Measurements from ENCODE around the gene CCZ1. TPM values are rescaled to one million over a fixed set of nuclear protein-coding genes. Genes with fewer than 3 reads are reported as not detected.
A peak's percentile ranks its signal among the peaks of the same experiment; 100 is the strongest.
"Not testable (repeated sequence)": the region's sequence is repeated elsewhere in the genome, so short reads cannot be mapped to it uniquely, and the experiment has no call there.

The CCZ1 gene
- total RNA-seq, 3 donors from 2014 or later, result 49.3 to 72.8 (median 51.3) TPM

DNA sequence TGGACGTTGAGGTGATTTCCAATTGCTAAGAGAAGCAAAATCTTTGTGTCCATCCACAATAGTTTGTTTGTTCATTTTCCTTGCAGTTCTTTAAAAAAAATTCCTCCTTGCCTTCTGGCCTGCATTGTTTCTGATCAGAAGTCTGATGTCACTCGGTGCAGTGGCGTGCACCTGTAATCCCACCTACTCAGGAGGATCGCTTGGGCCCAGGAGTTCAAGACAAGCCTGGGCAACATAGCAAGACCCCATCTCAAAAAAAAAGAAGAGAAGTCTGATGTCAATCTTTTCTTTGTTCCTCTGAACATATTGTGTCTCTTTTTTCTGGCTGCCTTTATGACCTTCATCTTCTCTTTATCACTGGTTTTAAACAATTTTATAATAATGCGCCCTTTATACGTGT, 31.5 kb upstream of the CCZ1 start:
- no peaks in the 10 kb centered on the region for H3K4me1 ChIP-seq (ENCODE audit: low read depth)
- DNase-seq (no peak), ATAC-seq (no peak)
- intact Hi-C loops (cut with DNase I, micrococcal nuclease), result no loop called here
- TF ChIP-seq, protein P1, sequence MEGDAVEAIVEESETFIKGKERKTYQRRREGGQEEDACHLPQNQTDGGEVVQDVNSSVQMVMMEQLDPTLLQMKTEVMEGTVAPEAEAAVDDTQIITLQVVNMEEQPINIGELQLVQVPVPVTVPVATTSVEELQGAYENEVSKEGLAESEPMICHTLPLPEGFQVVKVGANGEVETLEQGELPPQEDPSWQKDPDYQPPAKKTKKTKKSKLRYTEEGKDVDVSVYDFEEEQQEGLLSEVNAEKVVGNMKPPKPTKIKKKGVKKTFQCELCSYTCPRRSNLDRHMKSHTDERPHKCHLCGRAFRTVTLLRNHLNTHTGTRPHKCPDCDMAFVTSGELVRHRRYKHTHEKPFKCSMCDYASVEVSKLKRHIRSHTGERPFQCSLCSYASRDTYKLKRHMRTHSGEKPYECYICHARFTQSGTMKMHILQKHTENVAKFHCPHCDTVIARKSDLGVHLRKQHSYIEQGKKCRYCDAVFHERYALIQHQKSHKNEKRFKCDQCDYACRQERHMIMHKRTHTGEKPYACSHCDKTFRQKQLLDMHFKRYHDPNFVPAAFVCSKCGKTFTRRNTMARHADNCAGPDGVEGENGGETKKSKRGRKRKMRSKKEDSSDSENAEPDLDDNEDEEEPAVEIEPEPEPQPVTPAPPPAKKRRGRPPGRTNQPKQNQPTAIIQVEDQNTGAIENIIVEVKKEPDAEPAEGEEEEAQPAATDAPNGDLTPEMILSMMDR (IDR thresholded peaks at IDR 0.05), result no peak
- H3K36me3 ChIP-seq (ENCODE audit: low read depth), result no peaks in the 10 kb centered on the region
- H3K4me3 ChIP-seq, result no peak overlapping the region
- H3K9me3 ChIP-seq, result no peaks in the 10 kb centered on the region

DNA sequence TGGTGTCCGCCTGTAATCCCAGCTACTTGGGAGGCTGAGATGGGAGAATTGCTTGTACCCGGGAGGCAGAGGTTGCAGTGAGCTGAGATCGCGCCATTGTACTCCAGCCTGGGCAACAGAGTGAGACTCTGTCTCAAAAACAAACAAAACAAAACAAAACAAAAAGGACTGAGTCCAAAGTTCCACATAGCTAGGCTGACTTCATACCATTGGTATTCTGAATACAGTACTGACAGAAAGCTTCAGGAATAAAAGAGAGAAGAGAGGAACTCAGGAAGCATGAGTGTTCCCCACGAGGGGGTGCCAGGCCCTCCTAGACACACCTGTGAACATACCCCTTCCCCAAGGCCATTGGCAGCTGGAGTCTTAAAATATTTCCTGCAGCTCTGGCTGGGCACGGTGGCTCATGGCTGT, 29.6 kb upstream of the CCZ1 start:
- H3K9me3 ChIP-seq; H3K4me3 ChIP-seq; H3K36me3 ChIP-seq (ENCODE audit: low read depth); intact Hi-C loops (cut with DNase I, micrococcal nuclease); DNase-seq; H3K4me1 ChIP-seq (ENCODE audit: low read depth): not testable (repeated sequence)
- peak; percentile 11 for ATAC-seq

DNA sequence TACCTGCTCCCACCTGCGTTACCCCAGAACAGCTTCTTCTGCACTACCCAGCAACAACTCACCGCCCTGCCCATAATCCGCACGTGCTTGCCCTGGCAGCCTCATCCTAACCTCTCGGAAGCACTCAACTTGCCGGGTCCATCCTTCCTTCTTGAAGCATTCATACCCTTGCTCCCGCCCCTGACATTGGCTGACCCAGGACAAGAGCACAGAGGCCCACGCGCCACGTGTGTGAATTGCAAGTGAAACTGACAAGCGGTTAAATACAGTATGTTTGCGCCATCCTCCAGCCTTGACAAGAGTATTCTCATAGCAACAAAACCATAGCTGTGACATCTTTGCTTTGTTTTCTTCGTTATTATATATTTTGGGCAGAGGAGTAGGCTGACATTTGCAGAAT, 28.8 kb upstream of the CCZ1 start:
- intact Hi-C loops (cut with DNase I, micrococcal nuclease), result no loop called here
- Histone ChIP-seq H3K4me1 (ENCODE audit: low read depth) (no peaks in the 10 kb centered on the region), H3K4me3 (no peak overlapping the region), H3K9me3 (no peaks in the 10 kb centered on the region), H3K36me3 (ENCODE audit: low read depth) (no peaks in the 10 kb centered on the region)
- TF ChIP-seq, protein P1 (IDR thresholded peaks at IDR 0.05), result no peak
- no peak for ATAC-seq
- DNase-seq, result no peak

DNA sequence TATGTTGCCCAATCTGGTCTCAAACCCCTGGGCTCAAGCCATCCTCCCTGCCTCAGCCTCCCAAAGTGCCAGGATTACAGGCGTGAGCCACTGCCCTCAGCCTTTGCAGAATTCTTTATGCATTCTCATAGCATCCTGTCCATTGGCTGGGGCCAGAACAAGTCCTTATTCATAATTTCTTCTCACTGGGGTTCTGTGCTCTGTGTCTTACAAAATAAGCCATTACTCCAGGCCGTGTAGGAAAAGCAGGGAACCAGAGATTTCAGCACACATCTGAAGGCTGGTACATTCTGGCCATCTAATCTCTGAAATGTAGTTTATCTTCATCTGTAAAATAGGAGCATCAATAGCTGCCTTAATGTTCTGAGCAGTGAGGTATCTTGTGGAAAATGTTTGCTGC, 28.2 kb upstream of the CCZ1 start:
- no peaks in the 10 kb centered on the region for H3K4me1 ChIP-seq (ENCODE audit: low read depth)
- no peak overlapping the region for H3K4me3 ChIP-seq
- TF ChIP-seq, protein P1 (IDR thresholded peaks at IDR 0.05), result no peak
- intact Hi-C loops (cut with DNase I, micrococcal nuclease), result no loop called here
- H3K36me3 ChIP-seq (ENCODE audit: low read depth), result no peaks in the 10 kb centered on the region
- no peak for DNase-seq
- H3K9me3 ChIP-seq, result no peaks in the 10 kb centered on the region
- no peak for ATAC-seq

DNA sequence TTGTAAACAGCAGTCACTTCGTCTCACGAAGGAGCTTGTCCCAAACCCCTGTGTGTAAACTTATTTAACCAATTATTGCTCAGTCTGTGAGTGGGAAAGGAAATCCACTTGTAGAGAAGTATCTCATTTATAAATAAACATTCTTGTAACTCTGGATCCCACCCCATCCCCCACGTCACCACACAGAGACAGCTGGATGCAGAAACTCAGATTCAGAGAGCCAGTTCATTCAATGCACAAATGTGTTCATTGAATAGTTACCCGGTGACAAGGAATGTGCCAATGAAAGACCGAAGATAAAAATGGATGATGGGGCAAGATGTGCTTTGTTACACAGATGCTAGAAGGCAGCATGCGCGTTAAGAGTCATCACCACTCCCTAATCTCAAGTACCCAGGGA, 26.2 kb upstream of the CCZ1 start:
- TF ChIP-seq, protein P1 (IDR thresholded peaks at IDR 0.05), result no peak
- Histone ChIP-seq H3K4me3 (no peak overlapping the region), H3K36me3 (ENCODE audit: low read depth) (no peaks in the 10 kb centered on the region), H3K4me1 (ENCODE audit: low read depth) (no peaks in the 10 kb centered on the region), H3K9me3 (no peaks in the 10 kb centered on the region)
- ATAC-seq (no peak), DNase-seq (no peak)
- intact Hi-C loops (cut with DNase I, micrococcal nuclease), result no loop called here

DNA sequence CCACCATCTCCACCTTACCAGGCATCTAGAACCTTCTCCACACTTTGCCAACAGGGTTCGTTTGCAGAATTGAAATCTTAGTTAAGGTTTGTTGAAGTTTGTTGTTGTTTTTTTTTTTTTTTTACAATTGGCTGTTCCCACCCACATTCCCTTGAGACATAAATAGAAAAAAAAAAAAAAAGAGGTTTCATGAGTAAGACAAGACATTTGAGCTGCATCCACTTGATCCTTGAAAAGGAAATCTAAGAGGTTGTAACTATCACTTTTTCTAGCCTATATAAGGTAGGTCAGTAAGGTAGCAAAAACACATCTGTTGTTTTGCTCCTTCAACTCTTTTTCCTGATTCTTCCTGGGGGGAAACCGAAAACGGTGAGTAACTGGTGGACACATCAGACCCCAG, 18.9 kb upstream of the CCZ1 start:
- H3K9me3 ChIP-seq; ATAC-seq; H3K4me3 ChIP-seq; DNase-seq; H3K36me3 ChIP-seq (ENCODE audit: low read depth); H3K4me1 ChIP-seq (ENCODE audit: low read depth); intact Hi-C loops (cut with DNase I, micrococcal nuclease): not testable (repeated sequence)

DNA sequence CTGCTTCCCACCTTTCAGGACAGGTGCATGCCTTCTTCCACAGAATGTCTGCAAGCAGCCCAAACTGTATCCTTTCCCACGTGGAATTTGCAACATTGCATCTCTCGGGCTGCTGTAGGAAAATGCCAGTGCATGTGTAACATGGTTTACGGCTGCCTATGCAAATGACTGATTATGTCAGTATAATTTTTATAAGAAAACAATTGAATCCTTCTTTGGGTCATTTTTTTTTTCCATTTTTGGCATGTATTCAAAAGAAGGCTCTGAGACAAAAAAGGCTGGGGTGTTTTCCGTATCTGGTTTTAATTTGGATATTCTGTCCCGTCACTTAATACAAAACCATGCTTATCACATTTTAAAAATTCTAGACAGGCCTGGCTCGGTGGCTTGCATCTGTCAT, 18.4 kb upstream of the CCZ1 start:
- H3K4me3 ChIP-seq; H3K4me1 ChIP-seq (ENCODE audit: low read depth); H3K9me3 ChIP-seq; DNase-seq; H3K36me3 ChIP-seq (ENCODE audit: low read depth); ATAC-seq; intact Hi-C loops (cut with DNase I, micrococcal nuclease): not testable (repeated sequence)

DNA sequence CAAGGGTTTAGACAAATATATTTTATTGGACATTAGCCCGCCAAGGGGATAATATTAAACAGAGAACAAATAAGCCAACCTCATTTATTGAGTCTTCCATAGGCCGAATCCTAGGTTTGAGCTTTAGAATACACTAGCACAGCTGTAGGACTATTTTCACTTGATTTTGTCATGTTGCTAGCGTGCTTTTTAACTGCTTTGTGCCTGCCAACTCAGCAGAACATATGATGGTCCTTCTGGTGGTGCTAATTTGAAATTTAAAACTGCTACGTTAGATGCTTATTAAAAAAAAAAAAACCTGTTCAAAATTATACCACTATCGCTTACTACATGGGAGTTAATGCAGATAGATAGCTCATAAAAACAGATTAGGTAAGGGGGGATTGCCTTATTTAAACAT, 14.1 kb upstream of the CCZ1 start:
- DNase-seq; H3K9me3 ChIP-seq; intact Hi-C loops (cut with DNase I, micrococcal nuclease); H3K36me3 ChIP-seq (ENCODE audit: low read depth); ATAC-seq; H3K4me1 ChIP-seq (ENCODE audit: low read depth); H3K4me3 ChIP-seq: not testable (repeated sequence)

DNA sequence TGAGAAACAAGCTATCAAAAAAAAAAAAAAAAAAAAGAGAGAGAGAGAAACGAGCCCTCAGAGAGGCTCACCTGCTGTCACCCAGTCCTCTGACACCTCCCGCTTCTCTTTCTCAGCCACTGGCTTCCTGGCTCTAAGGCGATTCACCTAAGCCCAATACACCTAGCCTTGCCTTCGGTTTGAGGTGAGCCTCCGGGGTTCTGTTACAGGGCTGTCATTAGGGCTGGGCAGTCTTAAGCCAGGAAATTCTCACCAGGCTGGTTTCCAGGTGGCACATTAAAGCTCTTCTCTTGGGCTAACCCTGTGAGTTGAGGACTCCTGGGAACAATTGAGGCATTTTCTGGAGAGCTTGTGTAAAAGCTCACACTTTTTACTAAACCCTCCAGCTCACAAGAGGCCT, 10.5 kb upstream of the CCZ1 start:
- intact Hi-C loops (cut with DNase I, micrococcal nuclease); ATAC-seq; H3K9me3 ChIP-seq; DNase-seq; H3K4me1 ChIP-seq (ENCODE audit: low read depth); H3K4me3 ChIP-seq; H3K36me3 ChIP-seq (ENCODE audit: low read depth): not testable (repeated sequence)

DNA sequence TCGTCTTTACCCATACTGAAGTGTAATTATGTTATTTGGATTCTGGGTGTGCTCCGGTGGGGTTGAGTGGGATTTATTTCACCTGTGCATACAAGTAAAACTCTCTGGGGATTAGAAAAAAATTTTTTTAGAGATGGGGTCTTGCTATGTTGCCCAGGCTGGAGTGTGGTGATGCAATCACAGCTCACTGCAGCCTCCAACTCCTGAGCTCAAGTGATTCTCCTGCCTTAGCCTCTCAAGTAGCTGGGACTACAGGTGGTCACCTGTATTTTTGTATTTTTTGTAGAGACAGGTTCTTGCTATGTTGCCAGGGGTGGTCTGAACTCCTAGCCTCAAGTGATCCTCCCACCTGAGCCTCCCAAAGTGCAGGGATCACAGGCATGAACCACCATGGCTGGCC, 8.3 kb upstream of the CCZ1 start:
- DNase-seq; ATAC-seq; H3K4me1 ChIP-seq (ENCODE audit: low read depth); H3K4me3 ChIP-seq; H3K9me3 ChIP-seq; intact Hi-C loops (cut with DNase I, micrococcal nuclease); H3K36me3 ChIP-seq (ENCODE audit: low read depth): not testable (repeated sequence)

Data from mucosa of descending colon (tissue), 3 donors.